Measurements from ENCODE around the gene CLRN1.

Gene CLRN1

GRCh38 chr3:150913133-150913922 lies 59.2 kb downstream of the CLRN1 start:
- no peak for DNase-seq

GRCh38 chr3:150912501-150912900 lies 60.0 kb downstream of the CLRN1 start:
- no peak for DNase-seq

- no peak for DNase-seq
These were observed 60.8 kb downstream of the CLRN1 start for GRCh38 chr3:150911771-150912170.

GRCh38 chr3:150906461-150906860 lies 66.1 kb downstream of the CLRN1 start:
- DNase-seq = no peak

GRCh38 chr3:150905746-150906145 lies 66.8 kb downstream of the CLRN1 start:
- DNase-seq = no peak

DNA sequence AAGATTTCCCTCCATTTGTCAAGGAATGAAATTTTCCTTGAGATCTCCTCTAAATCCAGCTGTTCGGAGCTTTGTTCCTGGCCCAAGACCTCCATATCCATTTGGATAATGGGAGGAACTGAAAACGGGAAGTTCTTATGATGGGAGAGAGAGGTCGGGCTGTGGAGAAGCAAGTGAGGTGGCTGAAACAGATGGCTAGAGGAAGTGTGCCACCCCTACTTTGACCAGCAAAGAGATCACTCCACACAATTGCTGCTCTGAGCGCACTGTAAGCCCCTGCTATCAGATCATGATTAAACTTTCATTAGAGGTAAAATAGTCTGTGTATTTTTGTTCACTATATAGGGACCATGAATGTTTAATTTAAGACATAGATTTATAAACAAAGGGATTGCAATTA lies 67.2 kb downstream of the CLRN1 start, which contains the start of gene MINDY4B:
Gene MINDY4B (minus strand): TSS at position 101 of the 400 bp plus-strand sequence. CDS start 0 bp downstream, at position 101.
- no peak for DNase-seq

DNA sequence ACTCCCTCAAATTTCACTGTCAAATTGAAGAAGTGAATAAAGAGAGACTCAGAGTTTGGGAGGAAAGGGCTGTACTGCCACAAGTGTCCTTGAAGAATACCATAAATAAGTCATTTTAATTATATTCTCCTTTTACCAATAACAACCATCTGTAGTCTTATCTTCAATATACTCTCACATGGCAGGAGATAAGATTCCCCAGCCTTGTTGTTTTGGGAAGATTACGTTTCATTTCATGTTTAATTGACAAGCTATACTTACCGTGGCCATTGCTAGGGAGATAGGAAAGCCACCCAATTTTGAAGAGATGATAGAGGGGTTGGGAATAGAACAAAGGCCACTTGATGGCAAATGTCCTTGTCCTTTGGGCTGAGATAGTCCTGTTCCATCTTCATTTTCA lies 69.5 kb downstream of the CLRN1 start:
- no peak for DNase-seq

DNA sequence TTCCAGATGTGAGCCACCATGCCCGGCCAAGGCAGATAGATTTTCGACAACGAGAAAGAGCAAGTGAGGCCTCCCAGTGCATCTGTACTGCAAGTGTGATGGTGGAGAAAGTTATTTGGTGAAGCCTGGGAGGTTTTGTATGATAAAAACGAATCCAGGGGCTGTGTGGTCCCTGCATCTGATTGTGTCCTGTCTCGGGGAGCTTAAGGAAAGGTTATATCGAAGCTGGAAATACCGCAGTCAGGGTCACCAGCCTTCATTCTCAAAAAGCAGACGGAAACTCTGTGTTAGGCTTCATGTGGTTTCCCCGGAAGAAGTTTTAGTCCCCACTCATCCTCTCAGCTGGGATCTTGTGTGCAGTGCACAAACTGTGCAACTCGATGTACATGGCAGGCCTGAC lies 70.7 kb downstream of the CLRN1 start:
- no peak for DNase-seq

GRCh38 chr3:150899141-150899540 lies 73.4 kb downstream of the CLRN1 start:
- no peak for DNase-seq

DNA sequence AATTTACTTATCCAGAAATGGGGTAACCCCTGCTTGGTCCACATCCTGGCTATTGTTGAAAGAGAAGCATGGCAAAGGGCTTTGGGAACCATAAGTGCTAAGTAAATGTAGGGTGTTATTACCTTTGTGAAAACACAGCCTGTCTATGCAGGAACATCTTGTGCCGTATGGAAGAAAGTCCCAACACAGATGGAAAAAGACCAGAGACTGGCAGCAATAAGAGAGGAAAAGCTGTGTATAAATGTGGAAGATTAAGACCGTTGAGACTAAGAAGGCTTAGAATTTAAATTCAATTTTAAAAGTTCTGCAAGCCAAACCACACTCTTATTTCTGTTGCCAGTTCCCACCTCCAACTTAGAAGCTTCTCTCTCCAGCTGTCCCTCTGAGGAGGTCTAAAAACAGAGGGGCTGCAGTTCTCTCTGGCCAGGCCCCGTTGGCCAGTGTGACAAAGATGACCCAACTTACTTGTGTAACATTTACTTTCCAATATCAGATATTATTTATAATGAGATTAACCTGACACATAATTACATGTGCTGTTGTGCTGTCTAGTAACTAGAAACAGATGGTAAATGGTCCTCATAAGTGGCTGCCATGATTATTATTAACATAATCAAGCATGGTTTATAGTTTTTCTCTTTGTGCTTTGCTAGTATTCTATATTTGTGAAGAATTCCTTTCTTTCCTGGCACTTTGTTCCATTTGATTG lies 74.3 kb downstream of the CLRN1 start:
- DNase-seq = no peak

DNA sequence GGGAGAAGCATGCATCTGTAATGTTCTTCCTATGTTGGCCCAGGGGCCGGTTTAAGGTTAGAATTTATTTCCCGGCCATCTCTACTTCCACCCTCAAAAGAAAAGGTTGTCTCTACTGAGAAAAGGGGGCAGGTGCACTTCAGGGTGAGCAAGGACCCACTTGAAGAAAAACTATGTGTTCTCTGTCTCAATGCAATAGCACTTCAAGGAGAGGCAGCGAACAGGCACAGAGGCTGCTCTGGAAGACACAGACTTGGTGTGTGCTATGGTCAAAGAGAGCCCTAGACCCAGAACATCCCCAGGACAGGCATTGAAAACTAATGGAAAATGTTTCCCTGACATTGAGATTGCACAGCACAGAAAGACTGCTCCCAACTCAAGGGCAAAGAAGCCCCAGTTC lies 74.9 kb downstream of the CLRN1 start:
- no peak for DNase-seq

DNA sequence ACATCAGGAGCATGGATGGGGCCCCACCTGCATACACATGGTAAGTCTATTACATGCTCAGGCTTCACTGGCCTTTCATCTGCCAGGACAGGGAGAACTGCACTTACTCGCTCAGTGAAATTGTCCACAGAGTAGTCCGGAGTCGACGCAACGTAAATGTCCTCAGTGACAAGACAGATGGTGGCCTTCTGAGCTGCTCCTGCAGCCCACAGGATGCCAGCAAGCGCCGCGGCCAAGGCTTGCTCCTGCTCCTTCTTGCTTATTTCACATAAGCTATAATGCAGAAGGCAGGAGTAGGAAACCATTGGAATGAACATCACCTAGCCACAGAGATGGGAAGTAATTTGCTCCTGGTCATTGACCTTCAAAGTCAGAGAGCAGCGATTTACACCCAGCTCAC lies 81.7 kb downstream of the CLRN1 start:
- DNase-seq = no peak

- DNase-seq = no peak
These were observed 82.2 kb downstream of the CLRN1 start for GRCh38 chr3:150890295-150890694.

GRCh38 chr3:150889106-150889505 lies 83.4 kb downstream of the CLRN1 start:
- no peak for DNase-seq

DNA sequence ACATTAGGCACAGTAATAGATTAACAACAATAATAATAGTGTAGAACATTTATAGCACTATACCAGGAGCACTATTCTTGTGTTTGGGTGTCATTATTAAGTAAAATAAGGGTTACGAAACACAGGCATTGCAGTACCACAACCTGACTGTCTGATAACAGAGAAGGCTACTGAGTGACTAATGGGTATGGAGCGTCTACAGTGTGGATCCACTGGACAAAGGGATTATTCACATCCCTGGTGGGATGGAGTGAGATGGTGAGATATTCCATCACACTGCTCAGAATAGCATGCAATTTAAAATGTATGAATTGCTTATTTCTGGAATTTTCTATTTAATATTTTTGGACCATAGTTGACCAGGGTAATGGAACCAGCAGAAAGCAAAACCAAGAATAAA lies 85.5 kb downstream of the CLRN1 start:
- no peak for DNase-seq

DNA sequence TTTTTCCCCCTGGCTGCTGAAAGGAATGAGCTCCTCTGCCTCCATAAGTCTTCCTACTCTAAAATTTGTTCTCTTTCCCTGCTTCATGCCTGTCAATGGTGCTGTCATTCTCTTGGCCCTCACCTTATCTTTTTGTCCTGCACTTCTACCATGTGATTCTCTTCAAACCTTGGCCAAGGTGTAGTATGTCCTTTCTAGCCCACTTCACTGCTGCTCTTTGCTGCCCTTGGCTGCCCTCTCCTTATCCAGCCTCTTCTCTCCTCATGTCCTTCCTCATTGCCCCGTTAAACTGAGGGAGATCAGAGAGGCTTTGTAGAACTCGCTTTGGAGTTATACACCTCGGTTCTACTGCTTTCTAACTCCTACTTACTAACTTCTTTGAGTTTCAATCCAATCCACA lies 87.0 kb downstream of the CLRN1 start:
- no peak for DNase-seq

- no peak for DNase-seq
These were observed 93.4 kb downstream of the CLRN1 start for GRCh38 chr3:150878996-150879575.

DNA sequence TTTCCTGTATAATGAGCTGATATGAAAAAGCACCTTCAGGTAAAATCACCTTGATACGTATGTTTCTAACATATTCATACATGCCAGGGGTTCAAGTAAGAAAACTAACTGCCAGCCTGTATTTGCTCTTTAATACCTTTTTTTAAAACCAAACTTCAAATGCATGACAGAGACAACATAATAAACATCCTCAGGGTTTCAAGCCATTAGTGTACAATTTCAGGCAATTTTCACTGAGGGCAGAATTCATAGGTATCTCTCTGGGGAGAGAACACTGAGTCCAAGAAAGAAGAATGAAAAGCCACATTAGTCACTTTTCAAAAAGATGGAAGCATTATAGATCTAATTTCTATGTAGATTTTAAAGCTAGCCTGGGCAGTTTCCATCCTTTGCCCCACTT lies 94.2 kb downstream of the CLRN1 start:
- no peak for DNase-seq

DNA sequence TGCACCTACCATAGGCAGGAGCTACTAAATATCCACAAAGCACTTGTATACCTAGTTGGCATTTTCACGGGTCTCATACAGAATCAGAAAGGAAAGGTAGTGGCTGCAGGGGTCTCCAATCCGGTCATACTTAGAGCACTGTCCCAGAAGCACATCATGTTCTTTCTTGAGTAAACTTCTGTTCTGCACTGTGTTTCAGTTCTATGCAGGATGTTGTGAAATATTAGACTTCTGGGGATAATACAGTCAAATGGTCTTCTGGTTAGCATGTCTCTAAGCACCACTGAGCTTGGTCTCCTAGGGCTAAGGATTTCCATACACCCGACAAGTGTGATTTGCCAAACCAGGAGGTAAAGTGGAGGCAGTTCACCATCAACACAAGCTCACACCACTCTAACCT lies 95.2 kb downstream of the CLRN1 start:
- no peak for DNase-seq

DNA sequence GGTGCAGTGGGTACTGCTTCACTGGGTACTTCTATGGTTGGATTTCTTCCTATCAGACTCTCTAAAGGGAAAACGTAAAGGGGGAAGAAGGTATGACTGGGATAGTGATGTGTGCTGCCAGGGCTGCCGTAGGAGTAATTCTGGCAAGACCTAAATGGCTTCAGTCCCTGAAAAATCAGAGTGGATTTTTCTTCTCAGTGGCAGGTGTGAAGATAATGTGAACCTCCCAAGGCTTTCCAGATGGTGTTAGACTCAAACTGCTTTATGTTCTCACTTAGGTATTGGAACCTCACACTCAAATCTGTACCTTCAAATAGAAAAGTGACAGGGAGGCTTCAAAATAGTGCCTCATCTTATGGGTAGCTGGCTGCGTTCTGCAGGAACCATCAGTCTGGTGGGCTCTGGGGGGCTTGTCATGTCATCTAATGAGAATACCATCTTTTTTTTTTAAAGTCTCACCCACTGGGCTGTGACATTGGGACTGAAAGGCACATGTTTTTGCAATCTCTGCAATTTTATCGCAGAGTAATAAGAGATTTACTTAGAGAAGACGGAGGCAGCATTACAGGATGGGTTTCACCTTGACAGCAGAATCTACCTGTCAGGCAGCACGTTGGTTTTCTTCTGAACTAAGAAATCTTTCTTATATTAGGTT lies 95.8 kb downstream of the CLRN1 start:
- no peak for DNase-seq
